GM18499 (cell line): ENCODE data around the gene HIPK2.

Experiments used
- ATAC-seq: cut with Tn5 transposase; IDR thresholded peaks from one replicate; pipeline ENCODE4 v1.9.1; 2021; ENCODE audit warnings: moderate number of reproducible peaks; ENCODE audit not compliant: insufficient read depth, unreplicated experiment

Gene HIPK2

GRCh38 chr7:139526578-139527544 is 250.9 kb downstream of the HIPK2 start:
- no peak for ATAC-seq

- no peak for ATAC-seq
Measured at GRCh38 chr7:139525750-139526149, 252.0 kb downstream of the HIPK2 start.

GRCh38 chr7:139525239-139525638 is 252.6 kb downstream of the HIPK2 start:
- ATAC-seq: no peak

- no peak for ATAC-seq
Measured at GRCh38 chr7:139523968-139524815, 253.6 kb downstream of the HIPK2 start.

- ATAC-seq: no peak
Measured at GRCh38 chr7:139523199-139523941, 254.4 kb downstream of the HIPK2 start, which contains the start of gene CLEC2L. TSS of gene CLEC2L (plus strand) at chr7:139523685. CDS start at chr7:139523928, 243 bp downstream.

GRCh38 chr7:139522830-139523198 is 255.0 kb downstream of the HIPK2 start:
- no peak for ATAC-seq

- no peak for ATAC-seq
Measured at GRCh38 chr7:139521439-139521838, 256.4 kb downstream of the HIPK2 start.

- ATAC-seq: no peak
Measured at GRCh38 chr7:139515266-139515665, 262.5 kb downstream of the HIPK2 start.
